Gastrocnemius medialis (tissue), 4 donors: ENCODE data around the gene ST6GALNAC4. TPM values are rescaled to one million over a fixed set of nuclear protein-coding genes. Genes with fewer than 3 reads are reported as not detected.

Experiments
- ATAC-seq, 2 donors: fragments of 150-250 bp; one replicate each; pipeline ENCODE4 v1.9.1; 2016
- DNase-seq, 2 donors: peaks; one replicate each; pipeline ENCODE4 v3.0.0-alpha.2; 2019
- H3K27ac ChIP-seq, 4 donors: fragments of 200-600 bp; sonication (generic); 1 replicate in 1 of 4; 2 replicates in 3 of 4; pipeline ENCODE4 v1.5.1; 2016 to 2018; ENCODE audit warnings: mild to moderate bottlenecking in 2 of 4, moderate library complexity in 1 of 4
- H3K27me3 ChIP-seq, 3 donors: fragments of 200-600 bp; sonication (generic) in 2 of 3; 1 replicate in 1 of 3; 2 replicates in 2 of 3; pipeline versions ENCODE4 v1.5.1 to v1.6.0; 2016 to 2019; ENCODE audit warnings: mild to moderate bottlenecking in 1 of 3, moderate library complexity in 1 of 3
- H3K36me3 ChIP-seq, 2 donors: fragments of 200-600 bp; sonication (generic) in 1 of 2; one replicate each; pipeline ENCODE4 v1.5.1; 2017 to 2018
- H3K4me1 ChIP-seq, 2 donors: fragments of 200-600 bp; sonication (generic) in 1 of 2; one replicate each; pipeline ENCODE4 v1.5.1; 2016 to 2017; ENCODE audit warnings: mild to moderate bottlenecking in 2 of 2
- H3K4me3 ChIP-seq, 4 donors: fragments of 200-600 bp; sonication (generic) in 3 of 4; 1 replicate in 1 of 4; 2 replicates in 3 of 4; pipeline ENCODE4 v1.5.1; 2016 to 2019; ENCODE audit warnings: mild to moderate bottlenecking in 2 of 4
- H3K9me3 ChIP-seq, 3 donors: fragments of 200-600 bp; sonication (generic) in 2 of 3; 1 replicate in 1 of 3; 2 replicates in 2 of 3; pipeline ENCODE4 v1.5.1; 2016 to 2019
- POLR2A ChIP-seq, 2 donors: fragments of 450-650 bp; IDR thresholded peaks; one replicate each; pipeline ENCODE4 v1.6.1; 2017; ENCODE audit warnings: antibody characterized with exemption in 2 of 2, mild to moderate bottlenecking in 2 of 2, moderate library complexity in 2 of 2
- in situ Hi-C, 4 donors: fragments of 200-750 bp; cut with MboI; loops; one replicate each; pipeline versions ENCODE4 v1.15.0 to v1.8.0; 2017; ENCODE audit warnings: low sequenced_read_pairs in 4 of 4
- intact Hi-C: fragments of 100-400 bp; cut with DNase I; formaldehyde crosslinking; loops from one replicate; pipeline ENCODE4 v1.15.1; 2023; ENCODE audit warnings: low total_unique reads
- total RNA-seq, 4 donors: library from RNA; depleted of rRNA; stranded (reverse); fragments of >200 nt; gene quantifications; one replicate each; pipeline versions ENCODE4 v1.1.0 to v1.2.3, GENCODE V29; 2016
- TF ChIP-seq, protein P1 (sequence below), 5 experiments: fragments of 450-650 bp in 3 of 5; fragments of 200-600 bp in 2 of 5; sonication (generic) in 2 of 5; IDR thresholded peaks in 4 of 5; conservative IDR thresholded peaks in 1 of 5; 1 replicate in 4 of 5; 2 replicates in 1 of 5; pipeline ENCODE4 v1.5.1; 2016 to 2019; ENCODE audit warnings: antibody characterized with exemption in 5 of 5, mild to moderate bottlenecking in 3 of 5, moderate library complexity in 3 of 5

The ST6GALNAC4 gene
- total RNA-seq, 4 donors from 2014 or later: 11.2 to 48.4 (median 23.6) TPM

DNA sequence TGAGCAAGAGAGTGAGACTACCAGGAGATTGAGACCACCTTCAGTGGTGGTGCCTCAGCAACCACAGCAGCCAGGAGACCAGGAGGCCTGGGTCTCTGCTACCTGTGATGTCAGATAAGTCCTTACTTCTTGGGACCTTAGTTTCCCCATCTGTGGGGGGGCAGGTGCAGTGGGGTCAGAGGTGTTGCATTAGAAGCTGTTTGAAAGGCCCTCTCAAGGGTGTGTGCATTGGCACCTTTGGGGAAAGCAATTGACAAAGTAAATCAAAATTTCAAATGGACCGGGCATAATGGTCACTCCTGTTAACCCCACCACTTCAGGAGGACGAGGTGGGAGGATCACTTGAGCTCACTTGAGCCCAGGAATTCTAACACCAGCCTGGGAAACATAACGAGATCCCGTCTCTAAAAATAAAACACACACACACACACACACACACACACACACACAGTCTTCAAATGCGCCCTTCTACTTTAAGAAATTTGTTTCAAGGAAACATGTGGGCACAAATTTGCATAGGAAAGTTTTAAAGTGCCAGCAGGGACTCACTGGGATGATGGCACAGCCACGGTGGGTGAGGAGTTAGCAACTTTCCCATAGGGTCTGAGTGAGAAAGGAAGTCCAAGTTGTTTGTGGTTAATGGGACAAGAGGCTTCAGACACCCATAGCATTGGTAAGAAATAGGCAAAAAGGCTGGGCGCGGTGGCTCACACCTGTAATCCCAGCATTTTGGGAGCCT is 38.0 kb downstream of the ST6GALNAC4 start:
- no peak overlapping the region for H3K4me3 ChIP-seq
- intact Hi-C loops (loop anchor here (5.0 kb wide), 3 partner anchors 92 to 292 kb away; partner anchors contain the start of gene CDK9), in situ Hi-C loops (no loop called here)
- H3K27ac ChIP-seq: peak overlapping the region in 2 of 4 donors; percentile 91 to 96
- TF ChIP-seq, protein P1, sequence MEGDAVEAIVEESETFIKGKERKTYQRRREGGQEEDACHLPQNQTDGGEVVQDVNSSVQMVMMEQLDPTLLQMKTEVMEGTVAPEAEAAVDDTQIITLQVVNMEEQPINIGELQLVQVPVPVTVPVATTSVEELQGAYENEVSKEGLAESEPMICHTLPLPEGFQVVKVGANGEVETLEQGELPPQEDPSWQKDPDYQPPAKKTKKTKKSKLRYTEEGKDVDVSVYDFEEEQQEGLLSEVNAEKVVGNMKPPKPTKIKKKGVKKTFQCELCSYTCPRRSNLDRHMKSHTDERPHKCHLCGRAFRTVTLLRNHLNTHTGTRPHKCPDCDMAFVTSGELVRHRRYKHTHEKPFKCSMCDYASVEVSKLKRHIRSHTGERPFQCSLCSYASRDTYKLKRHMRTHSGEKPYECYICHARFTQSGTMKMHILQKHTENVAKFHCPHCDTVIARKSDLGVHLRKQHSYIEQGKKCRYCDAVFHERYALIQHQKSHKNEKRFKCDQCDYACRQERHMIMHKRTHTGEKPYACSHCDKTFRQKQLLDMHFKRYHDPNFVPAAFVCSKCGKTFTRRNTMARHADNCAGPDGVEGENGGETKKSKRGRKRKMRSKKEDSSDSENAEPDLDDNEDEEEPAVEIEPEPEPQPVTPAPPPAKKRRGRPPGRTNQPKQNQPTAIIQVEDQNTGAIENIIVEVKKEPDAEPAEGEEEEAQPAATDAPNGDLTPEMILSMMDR (IDR thresholded peaks at IDR 0.05 in 4 of 5, conservative IDR thresholded peaks at IDR 0.05 in 1 of 5): no peak
- no peak for TF ChIP-seq POLR2A (IDR thresholded peaks at IDR 0.05)
- H3K27me3 ChIP-seq: no peaks in the 10 kb centered on the region
- DNase-seq (no peak), ATAC-seq (no peak)
- H3K4me1 ChIP-seq: peaks cover 39 to 42% of the 10 kb centered on the region in 2 donors
- no peaks in the 10 kb centered on the region for H3K36me3 ChIP-seq
- H3K9me3 ChIP-seq: no peaks in the 10 kb centered on the region

DNA sequence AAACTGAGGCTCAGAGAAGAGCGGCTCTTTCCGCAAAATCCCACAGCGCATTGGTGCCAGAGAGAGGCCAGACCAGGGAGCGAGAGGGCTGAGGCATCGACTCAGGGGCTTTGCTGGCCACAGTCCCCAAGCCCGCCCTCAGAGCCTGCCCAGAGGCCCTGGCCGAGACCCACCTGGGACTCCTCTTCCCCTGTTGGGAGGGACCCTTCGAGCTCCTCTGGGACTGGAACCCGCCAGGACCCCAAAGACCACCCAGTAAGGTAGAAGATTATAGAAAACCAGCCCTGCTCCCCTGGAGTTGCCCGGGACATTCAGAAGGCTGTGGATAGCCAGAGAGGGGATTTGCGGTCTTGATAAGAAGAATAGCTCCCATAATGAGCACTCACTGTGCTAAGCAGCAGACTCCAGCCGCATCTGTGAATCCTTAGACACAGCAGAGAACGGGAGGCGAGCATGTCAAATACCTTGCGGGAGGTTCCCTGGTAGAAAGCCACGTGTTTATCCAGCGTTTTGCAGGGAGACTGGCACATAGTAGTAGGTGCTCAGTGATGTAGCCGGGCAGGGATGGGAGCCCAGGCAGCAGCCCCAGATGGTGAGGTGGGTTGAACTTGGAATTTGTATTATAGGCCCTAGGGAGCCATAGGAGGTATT is 38.7 kb downstream of the ST6GALNAC4 start:
- ATAC-seq: no peak
- intact Hi-C loops (loop anchor here (5.0 kb wide), 3 partner anchors 91 to 291 kb away; partner anchors contain the start of gene CDK9), in situ Hi-C loops (no loop called here)

DNA sequence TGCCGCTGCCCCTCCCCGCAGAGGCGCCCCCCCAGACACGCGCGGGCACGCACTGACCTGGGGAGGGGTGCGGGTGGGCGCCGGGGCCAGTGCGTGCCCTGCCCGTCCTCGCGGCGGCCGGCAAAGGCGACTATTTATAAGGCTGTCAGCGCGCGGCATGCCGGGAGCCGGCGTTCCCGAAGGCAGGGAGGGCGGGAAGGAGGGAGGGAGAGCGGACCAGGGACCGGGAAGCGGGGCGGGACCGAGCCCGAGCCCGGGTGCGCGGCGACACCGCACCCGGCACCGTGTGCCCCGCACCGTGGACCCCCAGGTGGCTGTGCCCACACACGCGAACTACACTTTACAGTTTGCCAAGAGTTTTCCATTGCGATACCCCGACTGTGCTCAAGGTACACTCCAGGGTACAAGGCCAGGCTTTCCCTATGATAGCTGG is 39.3 kb downstream of the ST6GALNAC4 start, which contains the start of gene AK1:
AK1 (minus strand) TSS at position 110 of the 433 bp plus-strand sequence. CDS start 3,058 bp downstream, outside the sequence.
- Histone ChIP-seq H3K36me3 (peaks cover 0 to 3% of the 10 kb centered on the region in 2 donors), H3K27me3 (no peaks in the 10 kb centered on the region), H3K4me1 (peaks cover 47 to 48% of the 10 kb centered on the region in 2 donors), H3K27ac (peak within 1 kb of the TSS; percentile 86 to 96 (median 91)), H3K9me3 (no peaks in the 10 kb centered on the region), H3K4me3 (peak within 1 kb of the TSS; percentile 60 to 74 (median 68))
- TF ChIP-seq, protein P1 (IDR thresholded peaks at IDR 0.05 in 4 of 5, conservative IDR thresholded peaks at IDR 0.05 in 1 of 5): no peak
- TF ChIP-seq POLR2A (IDR thresholded peaks at IDR 0.05): peak; percentile 74 to 90
- intact Hi-C loops: loop anchor here (1.0 to 5.0 kb wide), 6 partner anchors 20 to 290 kb away; partner anchors contain the start of genes CDK9, FPGS and ST6GALNAC4
- in situ Hi-C loops: no loop called here
- DNase-seq (peak; percentile 75 to 83), ATAC-seq (peak; percentile 68 to 70)

More for the DNA sequence above, 38.7 kb downstream of the ST6GALNAC4 start:
- H3K4me1 ChIP-seq: peaks cover 46 to 47% of the 10 kb centered on the region in 2 donors
- peak overlapping the region; percentile 86 to 96 (median 91) for H3K27ac ChIP-seq
- no peaks in the 10 kb centered on the region for H3K36me3 ChIP-seq
- peak overlapping the region; percentile 60 to 74 (median 68) for H3K4me3 ChIP-seq
- no peaks in the 10 kb centered on the region for H3K27me3 ChIP-seq
- DNase-seq: no peak
- TF ChIP-seq POLR2A (IDR thresholded peaks at IDR 0.05): no peak
- TF ChIP-seq, protein P1 (IDR thresholded peaks at IDR 0.05 in 4 of 5, conservative IDR thresholded peaks at IDR 0.05 in 1 of 5): no peak
- no peaks in the 10 kb centered on the region for H3K9me3 ChIP-seq

DNA sequence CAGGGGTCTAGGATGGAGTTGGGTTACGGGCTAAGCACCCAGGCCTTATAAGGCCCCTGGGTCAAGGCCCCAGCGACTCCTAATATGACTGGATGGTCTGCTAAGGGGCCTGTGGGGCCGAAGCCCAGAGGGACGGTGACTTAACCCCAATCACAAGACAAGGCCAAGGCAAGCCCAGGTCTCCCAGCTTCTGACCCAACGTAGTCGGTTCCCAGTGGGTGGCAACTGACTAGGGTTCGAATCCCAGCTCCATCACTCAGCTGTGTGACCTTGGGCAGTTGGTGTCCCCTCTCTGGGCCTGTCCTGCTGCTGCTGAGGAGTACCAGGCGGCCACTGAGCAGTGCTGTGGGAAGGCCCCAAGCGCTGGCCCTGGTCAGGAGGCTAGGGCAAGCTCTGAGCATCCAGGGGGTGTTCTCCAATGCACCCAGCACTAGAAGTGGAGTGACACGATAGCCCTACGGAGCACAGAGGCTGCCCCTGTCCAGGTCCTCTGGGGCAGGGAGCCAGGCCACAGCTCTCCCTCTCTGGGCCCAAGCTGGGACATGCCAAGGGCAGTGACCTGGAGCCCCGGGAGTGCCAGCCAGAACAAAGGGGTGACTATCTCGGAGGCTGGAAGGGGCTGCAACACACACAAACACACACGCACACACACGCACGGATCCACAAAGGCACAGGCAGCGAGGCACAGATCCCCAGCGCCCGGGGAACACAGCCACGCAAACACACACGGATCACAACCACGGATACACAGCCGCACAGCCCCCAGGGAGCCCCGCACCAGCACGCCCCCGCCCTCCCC is 39.9 kb downstream of the ST6GALNAC4 start:
- TF ChIP-seq, protein P1 (IDR thresholded peaks at IDR 0.05 in 4 of 5, conservative IDR thresholded peaks at IDR 0.05 in 1 of 5): no peak
- TF ChIP-seq POLR2A (IDR thresholded peaks at IDR 0.05): no peak
- Histone ChIP-seq H3K27me3 (no peaks in the 10 kb centered on the region), H3K27ac (peak overlapping the region; percentile 86 to 96 (median 91)), H3K4me1 (peaks cover 47 to 48% of the 10 kb centered on the region in 2 donors), H3K9me3 (no peaks in the 10 kb centered on the region), H3K4me3 (peak overlapping the region; percentile 60 to 74 (median 68)), H3K36me3 (peaks cover 0 to 9% of the 10 kb centered on the region in 2 donors)
- ATAC-seq (peak; percentile 41), DNase-seq (peak in 1 of 2 donors; percentile 61)
- in situ Hi-C loops: no loop called here
- intact Hi-C loops: loop anchor here (1.0 to 5.0 kb wide), 6 partner anchors 20 to 290 kb away; partner anchors contain the start of genes CDK9, FPGS and ST6GALNAC4
